GM20431 (cell line): ENCODE measurements around the gene HDAC10.

ENCODE experiments used
- in situ Hi-C: fragments of 300-500 bp; cut with MseI, MboI; formaldehyde crosslinking; loops from one replicate; pipeline ENCODE4 v1.15.0; 2020; ENCODE audit warnings: low sequenced_read_pairs; ENCODE audit not compliant: unreplicated experiment

Gene HDAC10

DNA sequence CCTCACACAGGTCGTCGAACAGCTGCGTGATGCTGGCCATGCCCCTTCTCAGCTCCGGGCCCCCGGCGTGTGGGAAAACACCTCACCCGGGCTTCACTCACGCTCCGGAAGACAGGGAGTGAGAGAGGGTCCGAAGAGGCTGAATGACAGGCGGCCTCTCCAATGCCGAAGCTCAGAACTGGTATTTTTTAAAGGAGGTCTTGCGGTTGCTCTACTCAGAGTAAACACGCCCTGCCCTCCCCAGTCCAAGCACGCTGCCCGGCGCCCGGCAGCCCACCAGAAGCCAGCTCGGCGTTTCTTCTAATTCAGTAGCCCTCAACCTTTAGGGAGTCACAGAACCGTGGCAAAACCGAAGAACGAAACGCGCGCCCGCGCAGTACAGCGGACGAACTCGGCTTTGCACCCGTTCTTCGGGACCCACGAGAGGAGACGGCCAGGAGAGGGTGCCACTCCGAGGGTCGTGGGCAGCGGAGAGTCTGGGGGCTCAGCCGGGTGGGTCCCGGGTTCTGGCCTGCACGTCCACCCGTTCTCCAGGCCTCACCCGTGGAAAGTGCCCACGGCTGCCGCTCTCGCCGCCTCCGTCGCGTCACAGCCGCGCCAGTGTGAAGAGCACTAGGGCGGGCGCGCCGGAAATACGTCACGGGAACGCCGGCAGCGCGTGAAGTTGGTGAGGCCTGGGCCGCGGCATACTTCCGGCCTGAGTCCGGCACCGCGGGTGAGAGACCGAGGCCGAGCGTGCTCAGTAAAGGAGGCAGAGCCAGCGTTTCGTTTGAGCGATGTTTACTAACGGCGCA, 6.4 kb downstream of the HDAC10 start, which contains the start of gene TUBGCP6:
TSS of gene TUBGCP6 (minus strand) at position 604 of the 794 bp plus-strand sequence. CDS start at position 40, 564 bp downstream.
- in situ Hi-C loops = no loop called here

- in situ Hi-C loops = no loop called here
Measured at GRCh38 chr22:50243685-50244419, 7.2 kb downstream of the HDAC10 start.

DNA sequence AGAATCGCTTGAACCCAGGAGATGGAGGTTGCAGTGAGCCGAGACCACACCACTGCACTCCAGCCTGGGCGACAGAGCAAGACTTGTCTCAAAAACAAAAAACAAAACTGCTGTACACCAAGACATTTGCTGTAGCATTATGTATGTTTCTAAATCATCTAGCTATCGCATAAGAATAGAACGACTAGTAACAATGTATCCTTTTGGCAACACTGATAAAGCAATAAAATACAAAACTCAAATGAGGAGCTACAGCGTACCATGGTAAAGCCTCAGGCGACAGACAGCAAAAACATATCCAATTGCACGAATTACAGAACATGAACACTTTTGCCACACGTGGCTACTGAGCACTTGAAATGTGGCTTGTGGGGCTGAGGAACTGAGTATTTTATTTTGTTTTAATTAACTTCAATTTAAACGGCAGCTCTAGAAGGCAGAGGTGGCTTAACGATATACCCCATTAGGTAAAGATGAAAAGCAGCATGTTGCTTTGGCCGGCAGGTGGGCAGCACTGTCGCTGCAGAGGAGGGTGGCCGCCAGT, 8.6 kb downstream of the HDAC10 start:
- in situ Hi-C loops = no loop called here

DNA sequence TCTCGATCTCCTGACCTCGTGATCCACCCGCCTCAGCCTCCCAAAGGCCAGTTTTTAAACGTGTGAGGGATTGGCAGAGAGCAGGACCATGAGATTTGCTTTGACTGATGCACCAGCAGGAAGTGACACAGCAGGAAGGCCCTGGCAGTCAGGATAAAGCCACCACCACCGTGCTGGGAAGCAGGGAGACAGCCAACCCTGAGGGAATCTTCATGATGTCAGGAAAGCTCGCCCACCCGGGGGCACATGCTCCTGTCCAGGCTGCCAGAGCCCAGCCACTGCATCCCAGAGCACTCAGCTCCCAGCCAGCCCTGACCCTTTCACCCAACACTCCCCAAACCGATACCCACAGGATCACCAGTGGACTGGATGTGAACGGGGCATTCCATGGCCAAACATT, 12.3 kb downstream of the HDAC10 start:
- in situ Hi-C loops = no loop called here

- in situ Hi-C loops = no loop called here
Measured at GRCh38 chr22:50236731-50237409, 14.2 kb downstream of the HDAC10 start.

- in situ Hi-C loops = no loop called here
Measured at GRCh38 chr22:50233223-50233622, 17.8 kb downstream of the HDAC10 start.

GRCh38 chr22:50232481-50233151, 18.4 kb downstream of the HDAC10 start:
- in situ Hi-C loops = no loop called here

- in situ Hi-C loops = no loop called here
Measured at GRCh38 chr22:50229370-50229769, 21.7 kb downstream of the HDAC10 start.

GRCh38 chr22:50228366-50228765, 22.7 kb downstream of the HDAC10 start:
- in situ Hi-C loops = no loop called here

DNA sequence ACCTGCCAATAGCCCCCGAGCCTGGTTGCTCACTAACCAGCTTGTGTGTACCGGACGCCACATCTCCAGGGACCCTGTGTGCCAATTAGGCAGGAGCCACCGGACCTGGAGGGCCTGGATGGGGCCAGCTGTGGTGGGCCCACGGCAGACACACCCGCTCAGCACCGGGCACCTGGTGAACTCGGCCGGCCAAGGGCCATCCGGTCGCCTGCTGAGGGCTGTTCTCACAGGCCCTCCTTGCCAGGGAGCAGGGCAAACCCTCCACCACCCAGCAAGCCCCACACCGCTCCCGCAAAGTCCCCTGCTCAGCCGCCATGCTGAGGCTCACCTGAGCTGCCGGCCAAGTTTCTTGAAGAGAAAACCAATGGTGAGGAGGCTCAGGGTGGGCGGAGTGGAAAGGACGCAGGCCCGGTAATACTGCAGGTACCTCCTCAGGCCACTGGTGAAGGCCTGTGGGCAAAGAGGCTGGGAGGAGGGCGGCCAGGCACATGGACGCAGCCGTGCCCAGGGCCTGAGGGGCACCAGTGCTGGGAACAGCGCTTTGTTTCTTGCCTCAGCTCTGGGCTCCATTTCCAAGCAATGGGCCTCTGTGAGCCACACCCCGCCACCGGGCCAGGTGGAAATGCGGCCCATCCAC, 23.4 kb downstream of the HDAC10 start:
- in situ Hi-C loops = no loop called here

- in situ Hi-C loops = no loop called here
Measured at GRCh38 chr22:50226875-50227165, 24.2 kb downstream of the HDAC10 start.

- in situ Hi-C loops = no loop called here
Measured at GRCh38 chr22:50226063-50226874, 24.8 kb downstream of the HDAC10 start.

GRCh38 chr22:50225200-50225969, 25.7 kb downstream of the HDAC10 start:
- in situ Hi-C loops = no loop called here

- in situ Hi-C loops = no loop called here
Measured at GRCh38 chr22:50224071-50224470, 27.0 kb downstream of the HDAC10 start.

DNA sequence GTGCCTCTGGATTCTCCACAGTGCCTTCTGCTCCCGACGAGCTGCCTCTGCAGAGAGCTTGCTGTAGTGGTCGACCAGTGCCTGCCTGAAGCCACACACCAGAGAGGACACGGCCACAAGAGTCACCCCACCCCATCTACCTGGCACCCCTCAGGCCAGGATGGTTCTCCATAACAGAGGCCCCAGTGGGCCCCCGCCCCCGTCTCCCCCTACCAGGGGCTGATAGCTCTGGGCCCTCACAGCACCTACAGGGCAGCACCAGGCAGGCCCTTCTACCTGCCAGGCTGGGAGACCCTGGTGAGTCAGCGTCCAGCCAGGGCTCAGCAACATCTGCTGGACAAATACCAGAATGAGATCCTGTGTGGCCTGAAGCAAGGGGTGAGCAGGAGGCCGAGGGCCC, 28.6 kb downstream of the HDAC10 start:
- in situ Hi-C loops = no loop called here

DNA sequence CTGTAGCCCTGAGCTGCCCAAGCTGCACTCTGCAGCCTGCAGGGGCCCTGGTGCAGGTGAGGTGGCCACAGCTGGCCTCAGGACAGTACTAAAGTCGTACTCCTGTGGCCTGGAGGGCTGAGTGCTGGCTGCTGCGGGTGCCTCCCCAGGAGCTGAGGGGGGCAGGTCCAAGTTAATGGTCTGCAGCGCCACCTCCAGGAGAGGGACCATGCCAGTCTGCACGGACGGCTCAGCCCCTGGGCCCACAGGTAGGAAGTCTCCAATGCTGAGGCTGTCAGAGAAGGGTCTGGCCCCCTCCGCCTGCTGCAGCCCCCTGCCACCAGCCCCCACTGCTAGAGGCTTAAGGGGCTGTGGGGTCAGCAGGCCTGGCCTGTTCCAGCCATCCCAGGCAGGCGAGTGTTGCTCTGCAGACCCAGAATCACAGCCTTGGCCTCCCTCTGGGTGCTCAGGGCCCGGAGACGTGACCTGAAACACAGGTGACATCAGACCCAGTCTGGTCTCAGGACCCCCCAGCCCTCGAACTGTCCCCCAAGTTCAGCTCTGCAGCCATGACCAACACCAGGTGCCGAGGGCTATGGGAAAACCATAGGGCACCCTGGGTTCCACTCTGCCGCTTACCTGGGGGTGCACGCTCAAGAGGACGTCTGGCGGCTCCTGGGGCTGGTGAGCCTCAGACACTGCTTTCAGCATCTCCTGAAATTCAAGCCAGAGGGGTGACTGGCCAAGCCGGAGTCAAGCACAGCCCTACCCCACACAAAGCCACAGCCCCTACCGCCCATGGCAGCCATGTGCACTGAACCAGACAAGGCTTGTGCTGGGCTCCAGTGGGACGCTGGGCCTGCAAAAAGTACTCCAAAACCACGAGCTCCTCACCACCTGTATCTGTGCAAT, 29.4 kb downstream of the HDAC10 start:
- in situ Hi-C loops = no loop called here
